K562 (cell line): ENCODE measurements around the gene DYRK4. TPM values are rescaled to one million over a fixed set of nuclear protein-coding genes. Genes with fewer than 3 reads are reported as not detected.

Experiments used
- CHD4 ChIP-seq: fragments of 200-600 bp; sonication (generic); IDR thresholded peaks from 3 replicates; pipeline ENCODE4 v1.6.1; 2012; ENCODE audit warnings: low read depth, mild to moderate bottlenecking, mixed read lengths, low read length, inconsistent platforms; ENCODE audit not compliant: insufficient read depth, insufficient replicate concordance, poor library complexity, severe bottlenecking
- CREM ChIP-seq: IDR thresholded peaks from 2 replicates; pipeline ENCODE4 v1.6.1; 2014; ENCODE audit warnings: antibody characterized with exemption, low read depth
- CXXC5 ChIP-seq: fragments of 250-450 bp; sonication (Bioruptor Pico); IDR thresholded peaks from 2 replicates; pipeline ENCODE4 v1.8.0; 2022; ENCODE audit warnings: inconsistent platforms, mild to moderate bottlenecking, moderate library complexity
- DEAF1 ChIP-seq: fragments of 450-650 bp; formaldehyde crosslinking; IDR thresholded peaks from 2 replicates; pipeline ENCODE4 v1.4.0; 2020; ENCODE audit warnings: mild to moderate bottlenecking, moderate library complexity
- MBD2 ChIP-seq: sonication (generic); IDR thresholded peaks from 2 replicates; pipeline ENCODE4 v1.6.1; 2016; ENCODE audit warnings: low read depth, borderline replicate concordance
- TCF7 ChIP-seq: sonication (generic); IDR thresholded peaks from 2 replicates; pipeline ENCODE4 v1.6.1; 2016; ENCODE audit warnings: antibody characterized with exemption, borderline replicate concordance
- THRAP3 ChIP-seq: fragments of 450-650 bp; IDR thresholded peaks from 2 replicates; pipeline ENCODE4 v1.6.1; 2016; ENCODE audit warnings: mild to moderate bottlenecking, inconsistent platforms, borderline replicate concordance
- ZBED1 ChIP-seq: IDR thresholded peaks from 2 replicates; pipeline ENCODE4 v1.6.1; 2014
- ZNF780A ChIP-seq: fragments of 250-450 bp; sonication (Bioruptor Pico); IDR thresholded peaks from 2 replicates; pipeline ENCODE4 v1.5.0; 2021; ENCODE audit warnings: mild to moderate bottlenecking
- polyA plus RNA-seq, 8 experiments: library from polyadenylated mRNA; depleted of rRNA in 4 of 8; stranded (reverse) in 5 of 8; unstranded in 3 of 8; fragments of >200 nt; fragmentation: Nextera tagmentation in 2 of 8; fragmentation: Illumina TruSeq in 1 of 8; extraction: Ambion mirVana in 2 of 8; extraction: Trizol in 1 of 8; gene quantifications; 2 replicates each; pipeline versions ENCODE4 v1.2.1 to v1.2.3, GENCODE V29; 2011 to 2014; ENCODE audit warnings: inconsistent platforms in 1 of 8, missing spikeins in 1 of 8
- total RNA-seq, 7 experiments: library from RNA; depleted of rRNA in 6 of 7; stranded (reverse); fragments of >200 nt in 6 of 7; fragmentation: Illumina TruSeq in 2 of 7; extraction: Trizol in 2 of 7; gene quantifications; 2 replicates each; pipeline versions ENCODE4 v1.2.1 to v1.2.3, GENCODE V29; 2011 to 2021; ENCODE audit warnings: low replicate concordance in 1 of 7
- TF ChIP-seq, protein P1 (sequence below), 2 experiments: fragments of 450-650 bp; conservative IDR thresholded peaks; 2 replicates each; pipeline ENCODE4 v1.6.1; 2017; ENCODE audit warnings: mild to moderate bottlenecking in 2 of 2, moderate library complexity in 2 of 2
- TF ChIP-seq, protein P2 (sequence below), 3 experiments: fragments of 200-800 bp in 1 of 3; fragments of 250-450 bp in 1 of 3; fragments of 450-650 bp in 1 of 3; sonication (Bioruptor Pico) in 1 of 3; sonication (Bioruptor generic) in 1 of 3; formaldehyde crosslinking in 1 of 3; IDR thresholded peaks; 2 replicates each; pipeline versions ENCODE4 v1.6.1 to v1.8.0; 2016 to 2022; ENCODE audit warnings: mild to moderate bottlenecking in 2 of 3, missing genetic modification characterization in 2 of 3, missing compliant biosample characterization in 1 of 3, moderate library complexity in 1 of 3

DYRK4 gene
- total and polyA plus RNA-seq, 9 of the 15 experiments (the other 6 are each of a cell fraction or from before 2014, with no cell fraction given): 13.4 to 37.4 (median 22.2) TPM

- TF ChIP-seq ZNF780A (CRISPR knock-in tag) (no peak), TCF7 (no peak), CXXC5 (CRISPR knock-in tag) (peak; percentile 78), CREM (no peak), CHD4 (no peak), ZBED1 (no peak), MBD2 (no peak), THRAP3 (no peak), DEAF1 (no peak)
- TF ChIP-seq, protein P1, sequence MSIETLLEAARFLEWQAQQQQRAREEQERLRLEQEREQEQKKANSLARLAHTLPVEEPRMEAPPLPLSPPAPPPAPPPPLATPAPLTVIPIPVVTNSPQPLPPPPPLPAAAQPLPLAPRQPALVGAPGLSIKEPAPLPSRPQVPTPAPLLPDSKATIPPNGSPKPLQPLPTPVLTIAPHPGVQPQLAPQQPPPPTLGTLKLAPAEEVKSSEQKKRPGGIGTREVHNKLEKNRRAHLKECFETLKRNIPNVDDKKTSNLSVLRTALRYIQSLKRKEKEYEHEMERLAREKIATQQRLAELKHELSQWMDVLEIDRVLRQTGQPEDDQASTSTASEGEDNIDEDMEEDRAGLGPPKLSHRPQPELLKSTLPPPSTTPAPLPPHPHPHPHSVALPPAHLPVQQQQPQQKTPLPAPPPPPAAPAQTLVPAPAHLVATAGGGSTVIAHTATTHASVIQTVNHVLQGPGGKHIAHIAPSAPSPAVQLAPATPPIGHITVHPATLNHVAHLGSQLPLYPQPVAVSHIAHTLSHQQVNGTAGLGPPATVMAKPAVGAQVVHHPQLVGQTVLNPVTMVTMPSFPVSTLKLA (conservative IDR thresholded peaks at IDR 0.05): no peak
- TF ChIP-seq, protein P2, sequence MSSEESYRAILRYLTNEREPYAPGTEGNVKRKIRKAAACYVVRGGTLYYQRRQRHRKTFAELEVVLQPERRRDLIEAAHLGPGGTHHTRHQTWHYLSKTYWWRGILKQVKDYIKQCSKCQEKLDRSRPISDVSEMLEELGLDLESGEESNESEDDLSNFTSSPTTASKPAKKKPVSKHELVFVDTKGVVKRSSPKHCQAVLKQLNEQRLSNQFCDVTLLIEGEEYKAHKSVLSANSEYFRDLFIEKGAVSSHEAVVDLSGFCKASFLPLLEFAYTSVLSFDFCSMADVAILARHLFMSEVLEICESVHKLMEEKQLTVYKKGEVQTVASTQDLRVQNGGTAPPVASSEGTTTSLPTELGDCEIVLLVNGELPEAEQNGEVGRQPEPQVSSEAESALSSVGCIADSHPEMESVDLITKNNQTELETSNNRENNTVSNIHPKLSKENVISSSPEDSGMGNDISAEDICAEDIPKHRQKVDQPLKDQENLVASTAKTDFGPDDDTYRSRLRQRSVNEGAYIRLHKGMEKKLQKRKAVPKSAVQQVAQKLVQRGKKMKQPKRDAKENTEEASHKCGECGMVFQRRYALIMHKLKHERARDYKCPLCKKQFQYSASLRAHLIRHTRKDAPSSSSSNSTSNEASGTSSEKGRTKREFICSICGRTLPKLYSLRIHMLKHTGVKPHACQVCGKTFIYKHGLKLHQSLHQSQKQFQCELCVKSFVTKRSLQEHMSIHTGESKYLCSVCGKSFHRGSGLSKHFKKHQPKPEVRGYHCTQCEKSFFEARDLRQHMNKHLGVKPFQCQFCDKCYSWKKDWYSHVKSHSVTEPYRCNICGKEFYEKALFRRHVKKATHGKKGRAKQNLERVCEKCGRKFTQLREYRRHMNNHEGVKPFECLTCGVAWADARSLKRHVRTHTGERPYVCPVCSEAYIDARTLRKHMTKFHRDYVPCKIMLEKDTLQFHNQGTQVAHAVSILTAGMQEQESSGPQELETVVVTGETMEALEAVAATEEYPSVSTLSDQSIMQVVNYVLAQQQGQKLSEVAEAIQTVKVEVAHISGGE (CRISPR knock-in tag; IDR thresholded peaks at IDR 0.05): 0 out of 6 replicates have a peak, but pooled peaks of 1 of the 3 experiments have one; percentile 27
These were observed at the start of gene DYRK4 (continued) for GRCh38 chr12:4562034-4562657.
